HepG2 (cell line): ENCODE measurements around the gene ANKRD18B.

Experiments
- MXD4 ChIP-seq: IDR thresholded peaks from 2 replicates; pipeline ENCODE4 v1.6.1; 2016; ENCODE audit warnings: mild to moderate bottlenecking, missing biosample characterization, missing genetic modification reagents
- NAIF1 ChIP-seq: sonication (generic); formaldehyde crosslinking; IDR thresholded peaks from 2 replicates; pipeline ENCODE4 v1.5.0; 2020; ENCODE audit warnings: mild to moderate bottlenecking, missing genetic modification reagents, borderline replicate concordance
- TARDBP ChIP-seq: sonication (generic); formaldehyde crosslinking; IDR thresholded peaks from 2 replicates; pipeline ENCODE4 v1.8.0; 2022; ENCODE audit warnings: mild to moderate bottlenecking, missing genetic modification reagents
- ZBTB34 ChIP-seq: sonication (generic); formaldehyde crosslinking; IDR thresholded peaks from 2 replicates; pipeline ENCODE4 v1.8.0; 2022; ENCODE audit warnings: mild to moderate bottlenecking, missing genetic modification reagents
- ZBTB42 ChIP-seq: sonication (generic); formaldehyde crosslinking; IDR thresholded peaks from 2 replicates; pipeline ENCODE4 v1.5.0; 2020; ENCODE audit warnings: mild to moderate bottlenecking, missing genetic modification reagents
- ZNF234 ChIP-seq: sonication (generic); formaldehyde crosslinking; conservative IDR thresholded peaks from 2 replicates; pipeline ENCODE4 v1.5.1; 2020; ENCODE audit warnings: mild to moderate bottlenecking, missing genetic modification reagents
- ZNF639 ChIP-seq: conservative IDR thresholded peaks from 2 replicates; pipeline ENCODE4 v1.6.1; 2018; ENCODE audit warnings: missing genetic modification reagents
- ZNF777 ChIP-seq: sonication (generic); formaldehyde crosslinking; IDR thresholded peaks from 2 replicates; pipeline ENCODE4 v1.4.0; 2020; ENCODE audit warnings: missing genetic modification reagents

- TF ChIP-seq ZNF639 (CRISPR knock-in tag) (no peak), ZNF777 (no peak), TARDBP (CRISPR knock-in tag) (no peak), MXD4 (CRISPR knock-in tag) (no peak), ZNF234 (CRISPR knock-in tag) (no peak), ZBTB42 (CRISPR knock-in tag) (no peak), NAIF1 (CRISPR knock-in tag) (no peak), ZBTB34 (CRISPR knock-in tag) (no peak)
Observed at GRCh38 chr9:33619666-33620404, 95.8 kb downstream of the ANKRD18B start.
